Measurements from ENCODE around the gene SAMD1.

DNA sequence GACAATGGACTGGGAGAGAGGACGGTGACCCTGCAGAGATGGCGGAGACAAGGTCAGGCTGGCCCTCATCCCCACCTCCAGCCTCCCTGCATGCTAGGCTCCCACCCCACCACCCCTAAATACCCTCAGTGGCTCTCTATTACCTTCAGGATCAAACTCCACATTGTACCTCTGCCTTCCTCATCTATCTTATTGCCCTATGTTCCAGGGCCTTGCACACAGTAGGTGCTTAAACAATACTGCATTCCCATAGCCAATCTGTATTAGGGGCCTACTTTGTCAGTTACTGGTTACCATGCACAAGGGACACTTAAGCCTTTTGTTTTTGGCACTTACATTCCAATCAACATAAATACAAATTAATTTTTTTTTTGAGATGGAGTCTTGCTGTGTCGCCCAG, 35.2 kb downstream of the SAMD1 start:
- TF ChIP-seq RCOR1 (IDR thresholded peaks at IDR 0.05; ENCODE audit: low read depth, low read length) (no peak), NR3C1 (IDR thresholded peaks at IDR 0.05) (no peak), CEBPB (IDR thresholded peaks at IDR 0.05) (no peak), POLR2A (IDR thresholded peaks at IDR 0.05; ENCODE audit: low read length) (no peak)
- TF ChIP-seq, protein P1, sequence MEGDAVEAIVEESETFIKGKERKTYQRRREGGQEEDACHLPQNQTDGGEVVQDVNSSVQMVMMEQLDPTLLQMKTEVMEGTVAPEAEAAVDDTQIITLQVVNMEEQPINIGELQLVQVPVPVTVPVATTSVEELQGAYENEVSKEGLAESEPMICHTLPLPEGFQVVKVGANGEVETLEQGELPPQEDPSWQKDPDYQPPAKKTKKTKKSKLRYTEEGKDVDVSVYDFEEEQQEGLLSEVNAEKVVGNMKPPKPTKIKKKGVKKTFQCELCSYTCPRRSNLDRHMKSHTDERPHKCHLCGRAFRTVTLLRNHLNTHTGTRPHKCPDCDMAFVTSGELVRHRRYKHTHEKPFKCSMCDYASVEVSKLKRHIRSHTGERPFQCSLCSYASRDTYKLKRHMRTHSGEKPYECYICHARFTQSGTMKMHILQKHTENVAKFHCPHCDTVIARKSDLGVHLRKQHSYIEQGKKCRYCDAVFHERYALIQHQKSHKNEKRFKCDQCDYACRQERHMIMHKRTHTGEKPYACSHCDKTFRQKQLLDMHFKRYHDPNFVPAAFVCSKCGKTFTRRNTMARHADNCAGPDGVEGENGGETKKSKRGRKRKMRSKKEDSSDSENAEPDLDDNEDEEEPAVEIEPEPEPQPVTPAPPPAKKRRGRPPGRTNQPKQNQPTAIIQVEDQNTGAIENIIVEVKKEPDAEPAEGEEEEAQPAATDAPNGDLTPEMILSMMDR (IDR thresholded peaks at IDR 0.05): no peak
